Caco-2 (cell line): Measurements from ENCODE around the gene CSF3. TPM values are rescaled to one million over a fixed set of nuclear protein-coding genes. Genes with fewer than 3 reads are reported as not detected.
A peak's percentile ranks its signal among the peaks of the same experiment; 100 is the strongest.

ENCODE experiments used
- BruUV-seq: library from RNA; stranded (reverse); fragments of 400-500 nt; replicated peaks from 2 replicates; lab custom pipeline; 2021; lab: Mats Ljungman, UMichigan
- CTCF ChIA-PET: fragments of 300-600 bp; sonication (Branson Sonifier 250); formaldehyde crosslinking; loops from one replicate; lab custom pipeline; 2022; ENCODE audit warnings: antibody characterized with exemption; lab: Charles Lee
- POLR2A ChIA-PET: fragments of 300-600 bp; sonication (Branson Sonifier 250); formaldehyde crosslinking; loops from one replicate; lab custom pipeline; 2022; ENCODE audit warnings: antibody characterized with exemption; lab: Charles Lee
- DNase-seq, 2 experiments: peaks; one replicate each; pipeline versions ENCODE4 v3.0.0 to v3.0.0-alpha.2; 2020 to 2022
- H3K27me3 ChIP-seq: replicated peaks from 2 replicates; pipeline ENCODE4 v1.6.0; 2011; ENCODE audit warnings: low read length; ENCODE audit not compliant: control insufficient read depth, insufficient read depth
- H3K36me3 ChIP-seq: 2 replicates; pipeline ENCODE4 v1.5.1; 2011; ENCODE audit warnings: low read length; ENCODE audit not compliant: control insufficient read depth, insufficient read depth
- H3K4me1 ChIP-seq: fragments of 250-450 bp; sonication (Bioruptor Pico); 2 replicates; pipeline ENCODE4 v1.5.1; 2020; ENCODE audit warnings: mild to moderate bottlenecking
- H3K4me3 ChIP-seq: 2 replicates; pipeline ENCODE4 v1.5.1; 2011; ENCODE audit warnings: low read depth, mild to moderate bottlenecking, control low read depth, low read length
- H3K9me3 ChIP-seq: fragments of 250-450 bp; sonication (Bioruptor Pico); 2 replicates; pipeline ENCODE4 v1.5.1; 2020; ENCODE audit warnings: mild to moderate bottlenecking, moderate library complexity
- H3K27ac Mint-ChIP-seq: one replicate; pipeline ENCODE4 v1.8.0; 2022; ENCODE audit warnings: mixed read lengths; ENCODE audit not compliant: unreplicated experiment
- H3K27me3 Mint-ChIP-seq: one replicate; pipeline ENCODE4 v1.8.0; 2022; ENCODE audit warnings: mixed read lengths; ENCODE audit not compliant: insufficient read depth, unreplicated experiment
- H3K36me3 Mint-ChIP-seq: one replicate; pipeline ENCODE4 v1.8.0; 2022; ENCODE audit warnings: mild to moderate bottlenecking, mixed read lengths; ENCODE audit not compliant: insufficient read depth, unreplicated experiment
- H3K4me1 Mint-ChIP-seq: one replicate; pipeline ENCODE4 v1.8.0; 2022; ENCODE audit warnings: low read depth, mixed read lengths; ENCODE audit not compliant: unreplicated experiment
- H3K4me3 Mint-ChIP-seq: one replicate; pipeline ENCODE4 v1.8.0; 2022; ENCODE audit warnings: mild to moderate bottlenecking, moderate library complexity, mixed read lengths; ENCODE audit not compliant: unreplicated experiment
- H3K9me3 Mint-ChIP-seq: one replicate; pipeline ENCODE4 v1.8.0; 2022; ENCODE audit warnings: mixed read lengths; ENCODE audit not compliant: unreplicated experiment
- CTCF ChIP-seq, 2 experiments: fragments of 200-600 bp in 1 of 2; IDR thresholded peaks; 1 replicate in 1 of 2; 2 replicates in 1 of 2; pipeline versions ENCODE4 v1.5.1 to v1.8.0; 2011 to 2022; ENCODE audit warnings: antibody characterized with exemption in 1 of 2, control low read depth in 1 of 2, inconsistent platforms in 1 of 2, low read depth in 1 of 2, low read length in 1 of 2, mild to moderate bottlenecking in 1 of 2, moderate library complexity in 1 of 2; ENCODE audit not compliant: insufficient read depth in 1 of 2, severe bottlenecking in 1 of 2, unreplicated experiment in 1 of 2
- intact Hi-C: fragments of 100-400 bp; cut with micrococcal nuclease; formaldehyde crosslinking; loops from one replicate; pipeline ENCODE4 v1.10.0; 2022; ENCODE audit not compliant: unreplicated experiment
- total RNA-seq: library from RNA; stranded (reverse); gene quantifications from 2 replicates; pipeline ENCODE4 v1.2.3, GENCODE V29; 2022

Gene CSF3
- total RNA-seq, 1 experiment from 2014 or later = not detected

- Mint-ChIP-seq H3K4me1 (peaks cover 19% of the 10 kb centered on the region), H3K9me3 (no peaks in the 10 kb centered on the region), H3K36me3 (peaks cover 41% of the 10 kb centered on the region), H3K27ac (peak within 1 kb of the TSS; percentile 97), H3K4me3 (peak within 1 kb of the TSS; percentile 98), H3K27me3 (no peaks in the 10 kb centered on the region)
- intact Hi-C loops = loop anchor here (1.0 kb wide), 2 partner anchors 21 to 63 kb away; no protein-coding TSS in a partner anchor
- POLR2A ChIA-PET = interaction anchor here (0.5 to 1.6 kb wide), 13 partner anchors 22 to 237 kb away, joined by 3 to 14 read pairs (median 4); partner anchors contain the start of genes CASC3, LRRC3C, MED24 and ORMDL3
- CTCF ChIA-PET = interaction anchor here (0.6 to 2.0 kb wide), 17 partner anchors 20 to 362 kb away, joined by 3 to 39 read pairs (median 4); partner anchors contain the start of genes CSF3, IKZF3, LRRC3C and ORMDL3
- peaks cover 6% of the 10 kb centered on the region; the same call in 1 of the 2 replicates for H3K4me1 ChIP-seq
- TF ChIP-seq CTCF (IDR thresholded peaks at IDR 0.05; ENCODE audit: insufficient read depth in 1 of 2, low read depth in 1 of 2, low read length in 1 of 2, severe bottlenecking in 1 of 2, unreplicated experiment in 1 of 2) = peak; percentile 68 to 80
- H3K27me3 ChIP-seq = no peaks in the 10 kb centered on the region
- H3K36me3 ChIP-seq = peaks cover 2% of the 10 kb centered on the region
- no TSS peak for BruUV-seq
- no peaks in the 10 kb centered on the region for H3K9me3 ChIP-seq
- H3K4me3 ChIP-seq = peak within 1 kb of the TSS; percentile 82
- DNase-seq = peak; percentile 99
These were observed 34.7 kb upstream of the CSF3 start, which contains the start of gene PSMD3 for GRCh38 chr17:39980351-39981206. Gene PSMD3, plus strand, starts transcription at chr17:39980807. Its CDS starts 164 bp downstream, at chr17:39980971.

- BruUV-seq = no TSS peak
- peak overlapping the region; percentile 82 for H3K4me3 ChIP-seq
- no peaks in the 10 kb centered on the region for H3K27me3 ChIP-seq
- H3K36me3 Mint-ChIP-seq = peaks cover 48% of the 10 kb centered on the region
- peak overlapping the region; percentile 98 for H3K4me3 Mint-ChIP-seq
- intact Hi-C loops = no loop called here
- H3K9me3 Mint-ChIP-seq = no peaks in the 10 kb centered on the region
- H3K36me3 ChIP-seq = peaks cover 2% of the 10 kb centered on the region
- CTCF ChIA-PET = interaction anchor here (0.7 to 2.0 kb wide), 13 partner anchors 21 to 363 kb away, joined by 3 to 39 read pairs (median 8); partner anchors contain the start of genes CSF3, IKZF3, LRRC3C and ORMDL3
- H3K27me3 Mint-ChIP-seq = no peaks in the 10 kb centered on the region
- POLR2A ChIA-PET = interaction anchor here (0.6 to 1.6 kb wide), 8 partner anchors 22 to 174 kb away, joined by 3 to 14 read pairs (median 4); partner anchors contain the start of genes CASC3, LRRC3C, MED24 and ORMDL3
- peak overlapping the region; percentile 97 for H3K27ac Mint-ChIP-seq
- DNase-seq = no peak
- H3K4me1 ChIP-seq = peaks cover 6% of the 10 kb centered on the region; the same call in 1 of the 2 replicates
- H3K9me3 ChIP-seq = no peaks in the 10 kb centered on the region
- peaks cover 19% of the 10 kb centered on the region for H3K4me1 Mint-ChIP-seq
- TF ChIP-seq CTCF (IDR thresholded peaks at IDR 0.05; ENCODE audit: insufficient read depth in 1 of 2, low read depth in 1 of 2, low read length in 1 of 2, severe bottlenecking in 1 of 2, unreplicated experiment in 1 of 2) = no peak
These were observed 34.0 kb upstream of the CSF3 start for GRCh38 chr17:39981207-39981741.
